Measurements from ENCODE around the gene PRPF40A. TPM values are rescaled to one million over a fixed set of nuclear protein-coding genes. Genes with fewer than 3 reads are reported as not detected.
"Not testable (repeated sequence)": the region's sequence is repeated elsewhere in the genome, so short reads cannot be mapped to it uniquely, and the experiment has no call there.

The PRPF40A gene
- total RNA-seq, 2 donors from 2014 or later, result 62.0 to 133 TPM

DNA sequence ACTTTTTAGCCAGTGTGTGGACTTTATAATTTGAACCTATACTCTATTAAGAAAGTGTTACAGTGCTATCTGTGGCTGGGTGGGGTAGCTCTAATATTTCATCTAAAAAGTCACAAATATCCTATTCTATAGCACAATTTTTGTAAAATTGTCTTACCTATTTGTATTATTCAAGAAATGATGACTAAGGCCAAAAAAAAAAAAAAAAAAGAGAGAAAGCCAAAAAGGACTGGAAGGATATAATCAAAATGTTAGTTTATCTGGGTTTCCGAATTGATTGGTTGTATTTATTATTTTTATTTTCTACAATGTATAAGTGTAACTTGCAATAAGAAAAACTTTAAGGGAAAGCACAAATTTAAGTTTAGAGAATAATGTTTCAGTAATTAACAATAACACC is 6.7 kb upstream of the PRPF40A start:
- no peaks in the 10 kb centered on the region for H3K9me3 ChIP-seq
- DNase-seq (ENCODE audit: low spot score), result no peak
- no peaks in the 10 kb centered on the region for H3K27me3 ChIP-seq (replicated peaks; ENCODE audit: insufficient read depth)
- TF ChIP-seq CTCF (IDR thresholded peaks at IDR 0.05), result no peak
- no peaks in the 10 kb centered on the region for H3K36me3 ChIP-seq
- H3K27ac ChIP-seq, result no peak overlapping the region
- H3K4me1 ChIP-seq (ENCODE audit: control insufficient read depth in 1 of 2, low read depth in 2 of 2), result peaks cover 12 to 34% of the 10 kb centered on the region in 2 donors
- no peak for ATAC-seq (ENCODE audit: insufficient number of reproducible peaks, low FRiP score, low read depth)
- H3K4me3 ChIP-seq, result no peak overlapping the region

- ATAC-seq (ENCODE audit: insufficient number of reproducible peaks, low FRiP score, low read depth); H3K27me3 ChIP-seq (replicated peaks; ENCODE audit: insufficient read depth); H3K9me3 ChIP-seq; H3K36me3 ChIP-seq; DNase-seq (ENCODE audit: low spot score); H3K4me3 ChIP-seq; H3K27ac ChIP-seq: not testable (repeated sequence)
- peaks cover 12 to 29% of the 10 kb centered on the region in 2 donors for H3K4me1 ChIP-seq (ENCODE audit: control insufficient read depth in 1 of 2, low read depth in 2 of 2)
Observed at GRCh38 chr2:152722639-152723038, 5.4 kb upstream of the PRPF40A start.

DNA sequence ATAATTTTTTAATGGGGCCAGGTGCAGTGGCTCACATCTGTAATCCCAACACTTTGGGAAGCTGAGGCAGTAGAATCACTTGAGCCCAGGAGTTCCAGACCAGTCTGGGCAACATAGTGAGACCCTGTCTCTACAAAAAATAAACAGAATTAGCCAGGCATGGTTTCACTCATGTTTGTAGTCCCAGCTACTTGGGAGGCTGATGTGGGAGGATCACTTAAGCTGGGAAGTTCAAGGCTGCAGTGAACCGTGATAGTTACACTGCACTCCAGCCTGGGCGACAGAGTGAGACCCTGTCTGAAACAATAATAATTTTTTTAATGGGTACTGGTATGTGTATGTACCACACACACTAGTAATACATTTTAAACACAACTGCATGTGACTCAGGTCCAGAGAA is 3.5 kb upstream of the PRPF40A start:
- Histone ChIP-seq H3K27me3 (replicated peaks; ENCODE audit: insufficient read depth) (no peaks in the 10 kb centered on the region), H3K27ac (no peak overlapping the region), H3K4me1 (ENCODE audit: control insufficient read depth in 1 of 2, low read depth in 2 of 2) (peaks cover 12 to 37% of the 10 kb centered on the region in 2 donors), H3K9me3 (no peaks in the 10 kb centered on the region), H3K36me3 (no peaks in the 10 kb centered on the region), H3K4me3 (no peak overlapping the region)
- TF ChIP-seq CTCF (IDR thresholded peaks at IDR 0.05), result no peak
- DNase-seq (ENCODE audit: low spot score), result no peak
- no peak for ATAC-seq (ENCODE audit: insufficient number of reproducible peaks, low FRiP score, low read depth)

- ATAC-seq (ENCODE audit: insufficient number of reproducible peaks, low FRiP score, low read depth), result no peak
Observed at GRCh38 chr2:152718909-152719645, 1.8 kb upstream of the PRPF40A start.

DNA sequence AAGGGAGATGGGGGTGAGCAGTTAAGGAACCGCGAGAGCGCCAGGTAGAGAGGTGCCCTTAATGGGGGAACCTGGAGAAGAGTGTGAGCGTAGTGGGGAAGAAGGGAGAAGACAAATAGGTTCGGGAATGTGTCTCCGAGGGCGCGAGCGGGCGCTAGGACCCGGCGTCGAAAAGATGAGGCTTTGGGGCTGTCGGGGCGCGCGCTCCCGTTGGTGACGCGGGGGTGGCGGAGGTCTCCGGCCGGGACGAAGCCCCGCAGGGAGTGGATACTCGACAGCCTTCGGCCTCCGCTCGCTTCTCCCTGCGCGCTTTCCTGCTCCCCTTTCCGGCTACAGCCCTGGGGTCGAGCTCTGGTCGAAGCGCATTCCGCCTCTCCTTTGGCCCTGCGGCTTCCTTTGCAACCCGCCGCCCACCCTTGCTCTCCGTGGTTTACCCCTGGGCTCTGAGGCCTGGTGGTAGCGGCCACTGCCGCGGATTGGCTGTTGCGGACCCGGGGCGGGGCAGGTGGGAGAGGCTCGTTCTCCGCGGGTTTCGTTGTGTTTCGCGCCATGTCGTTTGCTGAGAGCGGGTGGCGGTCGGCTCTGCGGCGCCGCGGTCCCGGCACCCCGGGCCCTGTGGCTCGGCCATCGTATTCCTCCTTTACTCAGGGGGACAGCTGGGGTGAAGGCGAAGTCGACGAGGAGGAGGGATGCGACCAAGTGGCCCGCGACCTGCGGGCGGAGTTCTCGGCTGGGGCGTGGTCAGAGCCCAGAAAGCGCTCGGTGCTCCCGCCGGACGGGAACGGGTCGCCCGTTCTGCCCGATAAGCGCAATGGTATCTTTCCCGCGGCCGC is 1.0 kb upstream of the PRPF40A start, which contains the start of gene ARL6IP6:
TSS of gene ARL6IP6 (plus strand) at position 545 of the 833 bp plus-strand sequence. CDS start at position 550, 5 bp downstream.
- DNase-seq (ENCODE audit: low spot score), result peak; percentile 74
- no peaks in the 10 kb centered on the region for H3K27me3 ChIP-seq (replicated peaks; ENCODE audit: insufficient read depth)
- no peaks in the 10 kb centered on the region for H3K9me3 ChIP-seq
- peak; percentile 84 for ATAC-seq (ENCODE audit: insufficient number of reproducible peaks, low FRiP score, low read depth)
- peak within 1 kb of the TSS; percentile 83 for H3K4me3 ChIP-seq
- H3K4me1 ChIP-seq (ENCODE audit: control insufficient read depth in 1 of 2, low read depth in 2 of 2), result peaks cover 12 to 39% of the 10 kb centered on the region in 2 donors
- TF ChIP-seq CTCF (IDR thresholded peaks at IDR 0.05), result no peak
- peak within 1 kb of the TSS; percentile 88 to 93 for H3K27ac ChIP-seq
- H3K36me3 ChIP-seq, result no peaks in the 10 kb centered on the region

More at GRCh38 chr2:152718909-152719645, 1.8 kb upstream of the PRPF40A start:
- Histone ChIP-seq H3K27ac (peak overlapping the region; percentile 88 to 93), H3K4me1 (ENCODE audit: control insufficient read depth in 1 of 2, low read depth in 2 of 2) (peaks cover 12 to 39% of the 10 kb centered on the region in 2 donors), H3K4me3 (peak overlapping the region; percentile 83), H3K9me3 (no peaks in the 10 kb centered on the region), H3K27me3 (replicated peaks; ENCODE audit: insufficient read depth) (no peaks in the 10 kb centered on the region), H3K36me3 (no peaks in the 10 kb centered on the region)
- no peak for TF ChIP-seq CTCF (IDR thresholded peaks at IDR 0.05)
- no peak for DNase-seq (ENCODE audit: low spot score)

Data from thoracic aorta (tissue), 2 donors.